Measurements from ENCODE around the gene CCDC27.

DNA sequence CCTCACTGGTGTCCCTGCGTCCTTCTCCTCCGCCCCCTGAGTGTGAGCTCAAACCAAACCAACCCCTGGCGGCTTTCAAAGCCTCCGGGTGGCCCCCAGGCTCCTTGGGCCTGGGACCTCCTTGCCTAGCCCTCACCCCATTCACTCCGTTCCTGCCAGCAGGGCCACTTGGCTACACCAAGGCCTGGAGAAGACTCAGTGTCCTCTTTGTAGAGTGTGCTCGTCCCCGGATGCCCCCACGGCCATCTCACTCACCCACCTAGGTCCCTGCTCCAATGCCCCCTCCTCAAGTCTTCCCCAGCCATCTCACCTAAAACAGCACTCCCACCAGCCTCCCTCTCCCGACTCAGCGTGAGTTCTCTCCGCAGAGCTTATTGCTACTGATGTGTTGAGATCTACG, 7.2 kb upstream of the CCDC27 start:
- TF ChIP-seq POLR2AphosphoS5 (IDR thresholded peaks at IDR 0.05), result no peak
- TF ChIP-seq, protein P1, sequence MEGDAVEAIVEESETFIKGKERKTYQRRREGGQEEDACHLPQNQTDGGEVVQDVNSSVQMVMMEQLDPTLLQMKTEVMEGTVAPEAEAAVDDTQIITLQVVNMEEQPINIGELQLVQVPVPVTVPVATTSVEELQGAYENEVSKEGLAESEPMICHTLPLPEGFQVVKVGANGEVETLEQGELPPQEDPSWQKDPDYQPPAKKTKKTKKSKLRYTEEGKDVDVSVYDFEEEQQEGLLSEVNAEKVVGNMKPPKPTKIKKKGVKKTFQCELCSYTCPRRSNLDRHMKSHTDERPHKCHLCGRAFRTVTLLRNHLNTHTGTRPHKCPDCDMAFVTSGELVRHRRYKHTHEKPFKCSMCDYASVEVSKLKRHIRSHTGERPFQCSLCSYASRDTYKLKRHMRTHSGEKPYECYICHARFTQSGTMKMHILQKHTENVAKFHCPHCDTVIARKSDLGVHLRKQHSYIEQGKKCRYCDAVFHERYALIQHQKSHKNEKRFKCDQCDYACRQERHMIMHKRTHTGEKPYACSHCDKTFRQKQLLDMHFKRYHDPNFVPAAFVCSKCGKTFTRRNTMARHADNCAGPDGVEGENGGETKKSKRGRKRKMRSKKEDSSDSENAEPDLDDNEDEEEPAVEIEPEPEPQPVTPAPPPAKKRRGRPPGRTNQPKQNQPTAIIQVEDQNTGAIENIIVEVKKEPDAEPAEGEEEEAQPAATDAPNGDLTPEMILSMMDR (IDR thresholded peaks at IDR 0.05), result no peak
- no peak for TF ChIP-seq EP300 (IDR thresholded peaks at IDR 0.05)
- TF ChIP-seq POLR2A (IDR thresholded peaks at IDR 0.05), result no peak
